Measurements from ENCODE around the gene MYO10.

DNA sequence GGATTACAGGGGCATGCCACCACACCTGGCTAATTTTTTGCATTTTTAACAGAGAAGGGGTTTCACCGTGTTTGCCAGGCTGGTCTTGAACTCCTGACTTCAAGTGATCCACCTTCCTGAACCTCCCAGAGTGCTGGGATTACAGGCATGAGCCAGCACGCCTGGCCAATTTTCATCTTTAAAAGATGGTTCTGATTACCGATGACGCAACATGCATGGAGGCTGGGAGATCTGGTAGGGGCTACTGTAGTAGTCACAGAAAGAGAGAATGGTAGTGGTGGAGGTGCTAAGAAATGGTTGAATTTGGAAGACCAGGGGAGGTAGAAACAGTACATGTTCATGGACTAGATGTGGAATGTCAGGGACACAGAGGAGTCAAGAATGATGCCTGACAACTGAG lies 296.9 kb downstream of the MYO10 start:
- TF ChIP-seq, protein P1, sequence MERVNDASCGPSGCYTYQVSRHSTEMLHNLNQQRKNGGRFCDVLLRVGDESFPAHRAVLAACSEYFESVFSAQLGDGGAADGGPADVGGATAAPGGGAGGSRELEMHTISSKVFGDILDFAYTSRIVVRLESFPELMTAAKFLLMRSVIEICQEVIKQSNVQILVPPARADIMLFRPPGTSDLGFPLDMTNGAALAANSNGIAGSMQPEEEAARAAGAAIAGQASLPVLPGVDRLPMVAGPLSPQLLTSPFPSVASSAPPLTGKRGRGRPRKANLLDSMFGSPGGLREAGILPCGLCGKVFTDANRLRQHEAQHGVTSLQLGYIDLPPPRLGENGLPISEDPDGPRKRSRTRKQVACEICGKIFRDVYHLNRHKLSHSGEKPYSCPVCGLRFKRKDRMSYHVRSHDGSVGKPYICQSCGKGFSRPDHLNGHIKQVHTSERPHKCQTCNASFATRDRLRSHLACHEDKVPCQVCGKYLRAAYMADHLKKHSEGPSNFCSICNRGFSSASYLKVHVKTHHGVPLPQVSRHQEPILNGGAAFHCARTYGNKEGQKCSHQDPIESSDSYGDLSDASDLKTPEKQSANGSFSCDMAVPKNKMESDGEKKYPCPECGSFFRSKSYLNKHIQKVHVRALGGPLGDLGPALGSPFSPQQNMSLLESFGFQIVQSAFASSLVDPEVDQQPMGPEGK (CRISPR knock-in tag; IDR thresholded peaks at IDR 0.05; ENCODE audit: borderline replicate concordance): no peak
- TF ChIP-seq ESRRG (CRISPR knock-in tag; IDR thresholded peaks at IDR 0.05) (no peak), ZFP30 (CRISPR knock-in tag; IDR thresholded peaks at IDR 0.05) (no peak), ISL1 (CRISPR knock-in tag; IDR thresholded peaks at IDR 0.05) (no peak)
